H9 (cell line): ENCODE results near the gene UBP1. TPM values are rescaled to one million over a fixed set of nuclear protein-coding genes. Genes with fewer than 3 reads are reported as not detected.

Experiments used
- DNase-seq: peaks from one replicate; pipeline ENCODE4 v3.0.0-alpha.2; 2017
- H2AFZ ChIP-seq: one replicate; pipeline ENCODE4 v1.6.1; 2013; ENCODE audit warnings: mild to moderate bottlenecking, low read length, control low read depth, moderate library complexity
- H2AK5ac ChIP-seq: 2 replicates; pipeline ENCODE4 v1.6.1; 2013; ENCODE audit warnings: low read length, control low read depth, mixed read lengths; ENCODE audit not compliant: insufficient read length
- H2BK120ac ChIP-seq: one replicate; pipeline ENCODE4 v1.6.1; 2013; ENCODE audit warnings: low read depth, mild to moderate bottlenecking, low read length, control low read depth, inconsistent platforms; ENCODE audit not compliant: poor library complexity, severe bottlenecking
- H2BK12ac ChIP-seq: 2 replicates; pipeline ENCODE4 v1.6.1; 2013; ENCODE audit warnings: low read length, control low read depth, mixed read lengths, low read depth; ENCODE audit not compliant: insufficient read length
- H2BK15ac ChIP-seq: 2 replicates; pipeline ENCODE4 v1.6.1; 2013; ENCODE audit warnings: low read depth, low read length, control low read depth
- H2BK20ac ChIP-seq: one replicate; pipeline ENCODE4 v1.6.1; 2013; ENCODE audit warnings: low read depth, mild to moderate bottlenecking, low read length, control low read depth, inconsistent platforms; ENCODE audit not compliant: poor library complexity, severe bottlenecking
- H2BK5ac ChIP-seq: 2 replicates; pipeline ENCODE4 v1.6.1; 2013; ENCODE audit warnings: low read length, control low read depth, mixed read lengths; ENCODE audit not compliant: insufficient read length
- H3K14ac ChIP-seq: 2 replicates; pipeline ENCODE4 v1.6.1; 2013; ENCODE audit warnings: low read length, control low read depth; ENCODE audit not compliant: insufficient read depth
- H3K18ac ChIP-seq: 2 replicates; pipeline ENCODE4 v1.6.1; 2013; ENCODE audit warnings: low read depth, mild to moderate bottlenecking, mixed read lengths, low read length, control low read depth; ENCODE audit not compliant: insufficient read length
- H3K23ac ChIP-seq: 2 replicates; pipeline ENCODE4 v1.6.1; 2013; ENCODE audit warnings: low read length, control low read depth, mixed read lengths, low read depth; ENCODE audit not compliant: insufficient read length
- H3K23me2 ChIP-seq: 2 replicates; pipeline ENCODE4 v1.6.1; 2013; ENCODE audit warnings: low read depth, mild to moderate bottlenecking, mixed read lengths, low read length, control low read depth; ENCODE audit not compliant: insufficient read length, poor library complexity, severe bottlenecking
- H3K27ac ChIP-seq: 2 replicates; pipeline ENCODE4 v1.5.1; 2013; ENCODE audit warnings: low read length, control low read depth, mixed read lengths, low read depth; ENCODE audit not compliant: insufficient read length
- H3K27me3 ChIP-seq: 2 replicates; pipeline ENCODE4 v1.6.1; 2013; ENCODE audit warnings: low read length, control low read depth, inconsistent platforms; ENCODE audit not compliant: insufficient read depth
- H3K4ac ChIP-seq: 2 replicates; pipeline ENCODE4 v1.6.1; 2013; ENCODE audit warnings: low read depth, mild to moderate bottlenecking, control low read depth, inconsistent platforms, low read length, moderate library complexity
- H3K4me1 ChIP-seq: 2 replicates; pipeline ENCODE4 v1.6.1; 2013; ENCODE audit warnings: low read length, control low read depth, inconsistent platforms; ENCODE audit not compliant: insufficient read depth
- H3K4me2 ChIP-seq: 2 replicates; pipeline ENCODE4 v1.6.1; 2013; ENCODE audit warnings: low read length, control low read depth, mixed read lengths; ENCODE audit not compliant: insufficient read length, insufficient read depth
- H3K56ac ChIP-seq: 2 replicates; pipeline ENCODE4 v1.6.1; 2013; ENCODE audit warnings: low read depth, mild to moderate bottlenecking, mixed read lengths, low read length, control low read depth; ENCODE audit not compliant: insufficient read length
- H3K79me1 ChIP-seq: 2 replicates; pipeline ENCODE4 v1.6.1; 2013; ENCODE audit warnings: low read depth, mild to moderate bottlenecking, moderate library complexity, low read length, control low read depth, inconsistent platforms; ENCODE audit not compliant: insufficient read depth, poor library complexity, severe bottlenecking
- H3K79me2 ChIP-seq: 2 replicates; pipeline ENCODE4 v1.6.1; 2013; ENCODE audit warnings: low read length, control low read depth, inconsistent platforms; ENCODE audit not compliant: insufficient read depth
- H3K9ac ChIP-seq: 2 replicates; pipeline ENCODE4 v1.6.1; 2013; ENCODE audit warnings: low read length, control low read depth, mixed read lengths; ENCODE audit not compliant: insufficient read length; ENCODE audit errors: extremely low read depth
- H3K9me3 ChIP-seq: one replicate; pipeline ENCODE4 v1.6.1; 2013; ENCODE audit warnings: low read depth, low read length, inconsistent platforms; ENCODE audit not compliant: control insufficient read depth
- H3T11ph ChIP-seq: one replicate; pipeline ENCODE4 v1.6.1; 2013; ENCODE audit warnings: mild to moderate bottlenecking, low read length, control low read depth, inconsistent platforms
- H4K20me1 ChIP-seq: one replicate; pipeline ENCODE4 v1.6.1; 2013; ENCODE audit not compliant: control insufficient read depth, insufficient read length, insufficient read depth
- H4K5ac ChIP-seq: 2 replicates; pipeline ENCODE4 v1.6.1; 2013; ENCODE audit warnings: low read depth, mild to moderate bottlenecking, mixed read lengths, low read length, control low read depth; ENCODE audit not compliant: insufficient read length
- H4K8ac ChIP-seq: replicated peaks from 2 replicates; pipeline ENCODE4 v1.6.1; 2013; ENCODE audit warnings: low read length, control low read depth, mixed read lengths, low read depth; ENCODE audit not compliant: insufficient read length
- H4K91ac ChIP-seq: 2 replicates; pipeline ENCODE4 v1.6.1; 2013; ENCODE audit warnings: low read depth, mild to moderate bottlenecking, moderate library complexity, mixed read lengths, low read length, control low read depth; ENCODE audit not compliant: insufficient read length
- H3K27ac Mint-ChIP-seq, 3 experiments: 2 replicates in 2 of 3; 3 replicates in 1 of 3; pipeline ENCODE4 v1.8.0; 2020 to 2021; ENCODE audit warnings: mixed read lengths in 3 of 3, mild to moderate bottlenecking in 1 of 3, moderate library complexity in 1 of 3
- H3K27me3 Mint-ChIP-seq: 2 replicates; pipeline ENCODE4 v1.8.0; 2021; ENCODE audit warnings: low read depth, mild to moderate bottlenecking, moderate library complexity, mixed read lengths
- H3K36me3 Mint-ChIP-seq, 3 experiments: 2 replicates in 2 of 3; 3 replicates in 1 of 3; pipeline ENCODE4 v1.8.0; 2020 to 2021; ENCODE audit warnings: low read depth in 3 of 3, mixed read lengths in 3 of 3; ENCODE audit not compliant: insufficient read depth in 1 of 3
- H3K4me1 Mint-ChIP-seq, 2 experiments: 2 replicates each; pipeline ENCODE4 v1.8.0; 2020; ENCODE audit warnings: mixed read lengths in 2 of 2
- H3K4me3 Mint-ChIP-seq, 2 experiments: 2 replicates in 1 of 2; 3 replicates in 1 of 2; pipeline ENCODE4 v1.8.0; 2020 to 2021; ENCODE audit warnings: mild to moderate bottlenecking in 2 of 2, mixed read lengths in 2 of 2, moderate library complexity in 1 of 2
- H3K9me3 Mint-ChIP-seq, 2 experiments: 2 replicates in 1 of 2; 3 replicates in 1 of 2; pipeline ENCODE4 v1.8.0; 2020; ENCODE audit warnings: mild to moderate bottlenecking in 2 of 2, mixed read lengths in 2 of 2, moderate library complexity in 1 of 2
- CTCF ChIP-seq: fragments of 200-600 bp; sonication (generic); conservative IDR thresholded peaks from 3 replicates; pipeline ENCODE4 v1.8.0; 2021; ENCODE audit warnings: antibody characterized with exemption, mild to moderate bottlenecking
- WGBS: extraction: QIAGEN DNeasy Blood & Tissue Kit; methylation state at CpG from one replicate; pipeline ENCODE4 v1.1.7; 2013; ENCODE audit warnings: missing lambda C conversion rate, low lambda C conversion rate, mixed read lengths; ENCODE audit not compliant: insufficient read length; ENCODE audit errors: extremely low coverage; 5-methylcytosine and 5-hydroxymethylcytosine counted together
- total RNA-seq: library from RNA; stranded (reverse); gene quantifications from 2 replicates; pipeline ENCODE4 v1.2.1, GENCODE V29; 2021

Gene UBP1
- total RNA-seq, 1 experiment from 2014 or later: 103 TPM

GRCh38 chr3:33360136-33360825, 79.9 kb downstream of the UBP1 start:
- Mint-ChIP-seq H3K27me3 (no peaks in the 10 kb centered on the region), H3K27ac (no peak overlapping the region), H3K4me3 (no peak overlapping the region), H3K36me3 (no peaks in the 10 kb centered on the region), H3K4me1 (peaks cover 10% of the 10 kb centered on the region in 2 experiments), H3K9me3 (no peaks in the 10 kb centered on the region)
- no peak overlapping the region for H2AK5ac ChIP-seq
- H4K91ac ChIP-seq: no peak overlapping the region
- H2BK20ac ChIP-seq: no peak overlapping the region
- H3K4me1 ChIP-seq: no peaks in the 10 kb centered on the region
- H3K9ac ChIP-seq: no peak overlapping the region
- no peak overlapping the region for H2BK15ac ChIP-seq
- H4K20me1 ChIP-seq: no peaks in the 10 kb centered on the region
- no peaks in the 10 kb centered on the region for H3K27me3 ChIP-seq
- no peak for TF ChIP-seq CTCF
- H4K5ac ChIP-seq: no peak overlapping the region
- H3K27ac ChIP-seq: no peak overlapping the region
- no peak overlapping the region for H3K4me2 ChIP-seq
- DNase-seq: no peak
- H2BK12ac ChIP-seq: no peak overlapping the region
- H3K14ac ChIP-seq: no peak overlapping the region
- no peaks in the 10 kb centered on the region for H3K79me2 ChIP-seq
- no peak overlapping the region for H2AFZ ChIP-seq
- H3K23ac ChIP-seq: no peak overlapping the region
- no peak overlapping the region for H4K8ac ChIP-seq
- H3K9me3 ChIP-seq: no peaks in the 10 kb centered on the region
- H2BK120ac ChIP-seq: no peak overlapping the region
- H3K4ac ChIP-seq: no peak overlapping the region
- no peak overlapping the region for H2BK5ac ChIP-seq
- H3K23me2 ChIP-seq: no peaks in the 10 kb centered on the region
- no peak overlapping the region for H3K18ac ChIP-seq
- H3K56ac ChIP-seq: no peak overlapping the region
- H3K79me1 ChIP-seq: no peaks in the 10 kb centered on the region
- H3T11ph ChIP-seq: no peak overlapping the region
- no CpG with 5 or more reads among the region's 1 CpG for WGBS
